Measurements from ENCODE around the gene HOXA10. TPM values are rescaled to one million over a fixed set of nuclear protein-coding genes. Genes with fewer than 3 reads are reported as not detected.

HOXA10 gene
- total RNA-seq, 1 experiment from 2014 or later: not detected

GRCh38 chr7:27142580-27143022, 31.5 kb downstream of the HOXA10 start:
- Histone ChIP-seq H3K9me3 (ENCODE audit: control insufficient read depth, low read depth, low read length) (no peaks in the 10 kb centered on the region), H3K23me2 (ENCODE audit: insufficient read length, low read depth, low read length, poor library complexity, severe bottlenecking) (peaks cover 14% of the 10 kb centered on the region), H4K20me1 (ENCODE audit: control insufficient read depth, insufficient read depth, insufficient read length) (no peaks in the 10 kb centered on the region), H3K18ac (ENCODE audit: insufficient read length, low read depth, low read length) (no peak overlapping the region), H3K4me1 (ENCODE audit: insufficient read depth, low read length) (no peaks in the 10 kb centered on the region), H3K79me2 (ENCODE audit: insufficient read depth, low read length) (no peaks in the 10 kb centered on the region), H4K91ac (ENCODE audit: insufficient read length, low read depth, low read length) (no peak overlapping the region), H3K9ac (ENCODE audit: extremely low read depth, insufficient read length, low read length) (no peak overlapping the region), H3K4ac (ENCODE audit: low read depth, low read length) (no peak overlapping the region), H2BK15ac (ENCODE audit: low read depth, low read length) (no peak overlapping the region), H3T11ph (ENCODE audit: low read length) (no peak overlapping the region), H2BK120ac (ENCODE audit: low read depth, low read length, poor library complexity, severe bottlenecking) (no peak overlapping the region), H3K23ac (ENCODE audit: insufficient read length, low read depth, low read length) (no peak overlapping the region), H3K14ac (ENCODE audit: insufficient read depth, low read length) (no peak overlapping the region), H2AFZ (ENCODE audit: low read length) (no peak overlapping the region), H4K5ac (ENCODE audit: insufficient read length, low read depth, low read length) (no peak overlapping the region), H3K27ac (ENCODE audit: insufficient read length, low read depth, low read length) (no peak overlapping the region), H2BK12ac (ENCODE audit: insufficient read length, low read depth, low read length) (no peak overlapping the region), H3K79me1 (ENCODE audit: insufficient read depth, low read depth, low read length, poor library complexity, severe bottlenecking) (no peaks in the 10 kb centered on the region), H2BK20ac (ENCODE audit: low read depth, low read length, poor library complexity, severe bottlenecking) (no peak overlapping the region), H3K4me2 (ENCODE audit: insufficient read depth, insufficient read length, low read length) (peak overlapping the region; percentile 65), H2AK5ac (ENCODE audit: insufficient read length, low read length) (no peak overlapping the region), H4K8ac (replicated peaks; ENCODE audit: insufficient read length, low read depth, low read length) (no peak overlapping the region), H3K27me3 (ENCODE audit: insufficient read depth, low read length) (peaks cover 98% of the 10 kb centered on the region), H3K56ac (ENCODE audit: insufficient read length, low read depth, low read length) (no peak overlapping the region), H2BK5ac (ENCODE audit: insufficient read length, low read length) (no peak overlapping the region)
- H3K4me3 Mint-ChIP-seq: peak overlapping the region; percentile 58 to 77
- no peaks in the 10 kb centered on the region; a peak in 2 of 7 replicates for H3K36me3 Mint-ChIP-seq (ENCODE audit: insufficient read depth in 1 of 3, low read depth in 3 of 3)
- no CpG with 5 or more reads among the region's 29 CpGs for WGBS (ENCODE audit: extremely low coverage, insufficient read length, low lambda C conversion rate)
- peaks cover 7 to 20% of the 10 kb centered on the region in 2 experiments for H3K4me1 Mint-ChIP-seq
- no peak overlapping the region for H3K27ac Mint-ChIP-seq
- DNase-seq: no peak
- TF ChIP-seq CTCF (conservative IDR thresholded peaks at IDR 0.05): no peak
- H3K27me3 Mint-ChIP-seq (ENCODE audit: low read depth): peaks cover 100% of the 10 kb centered on the region
- H3K9me3 Mint-ChIP-seq: peaks cover 14 to 28% of the 10 kb centered on the region in 2 experiments
